H7 (cell line): ENCODE data around the gene CLEC4F. TPM values are rescaled to one million over a fixed set of nuclear protein-coding genes. Genes with fewer than 3 reads are reported as not detected.

Experiments used
- DNase-seq: peaks from one replicate; pipeline ENCODE4 v3.0.0; 2012
- H3K27me3 ChIP-seq: 2 replicates; pipeline ENCODE4 v1.6.0; 2011; ENCODE audit warnings: mild to moderate bottlenecking, low read length; ENCODE audit not compliant: control insufficient read depth, insufficient read depth
- H3K36me3 ChIP-seq: replicated peaks from 2 replicates; pipeline ENCODE4 v1.5.1; 2011; ENCODE audit warnings: low read length; ENCODE audit not compliant: control insufficient read depth, insufficient read depth
- H3K4me3 ChIP-seq: 2 replicates; pipeline ENCODE4 v1.5.1; 2011; ENCODE audit warnings: low read depth, mild to moderate bottlenecking, control low read depth, low read length, moderate library complexity; ENCODE audit not compliant: insufficient read depth
- total RNA-seq: library from RNA; depleted of rRNA; stranded (reverse); fragments of >200 nt; shearing (Covaris generic); gene quantifications from 2 replicates; pipeline ENCODE4 v1.2.3, GENCODE V29; 2014; rRNA removed

The CLEC4F gene
- total RNA-seq, 1 experiment from 2014 or later: not detected

DNA sequence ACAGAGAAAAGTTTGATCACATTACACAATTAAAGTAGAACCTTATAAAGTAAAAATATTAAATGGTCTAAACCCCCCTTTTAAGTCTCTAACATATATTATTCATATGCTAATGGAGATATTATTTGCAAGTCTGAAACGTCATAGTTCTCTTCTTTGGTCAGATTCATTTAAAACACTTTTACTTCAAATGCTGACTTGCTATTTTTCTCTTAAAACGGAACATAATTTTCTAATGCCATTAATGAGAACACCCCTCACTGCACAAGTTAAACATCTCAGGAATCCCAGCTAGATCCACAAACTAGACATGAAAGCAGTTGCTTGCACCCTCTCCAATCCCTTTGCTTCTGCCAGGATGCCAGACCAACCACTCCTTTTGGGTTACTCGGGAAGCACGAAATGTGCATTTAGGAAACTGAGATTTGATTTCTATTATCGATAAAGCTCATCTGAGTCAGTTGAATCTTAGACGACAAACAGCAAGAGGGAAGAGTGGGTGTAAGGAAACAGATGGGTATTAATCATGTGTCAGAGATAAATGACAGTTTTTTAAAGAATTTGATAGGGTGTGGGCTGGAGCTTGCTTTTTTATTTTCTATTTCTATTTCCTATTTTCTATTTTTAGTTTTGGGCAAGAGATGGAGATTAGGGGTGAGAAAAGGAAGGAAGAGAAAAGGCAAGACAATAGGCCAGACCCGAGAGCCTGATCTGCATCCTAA, 53.9 kb downstream of the CLEC4F start:
- DNase-seq: no peak
- Histone ChIP-seq H3K27me3 (no peaks in the 10 kb centered on the region; the same call in 1 of the 2 replicates), H3K36me3 (no peaks in the 10 kb centered on the region), H3K4me3 (peak overlapping the region; percentile 84)

DNA sequence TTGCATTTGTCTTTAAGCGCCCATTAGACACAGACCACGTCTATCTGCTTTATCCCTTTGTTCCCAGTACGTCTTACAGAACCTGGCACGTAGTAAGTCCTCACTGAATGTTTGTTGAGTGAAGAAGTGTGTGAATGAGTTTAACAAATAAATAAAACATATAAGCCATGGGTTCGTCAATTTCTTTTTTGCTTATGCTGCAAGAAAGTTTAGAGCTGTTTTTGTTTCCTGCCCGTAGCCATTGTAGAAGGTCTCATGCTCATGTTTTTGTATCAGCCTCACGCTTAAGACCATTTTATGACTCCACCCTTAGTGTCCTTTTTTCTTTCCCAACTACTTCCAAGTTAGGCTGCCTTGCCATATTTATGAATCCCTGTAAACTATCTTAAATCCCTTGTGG, 54.9 kb downstream of the CLEC4F start:
- no peaks in the 10 kb centered on the region; the same call in 1 of the 2 replicates for H3K27me3 ChIP-seq
- H3K36me3 ChIP-seq: no peaks in the 10 kb centered on the region
- DNase-seq: no peak
- H3K4me3 ChIP-seq: no peak overlapping the region

DNA sequence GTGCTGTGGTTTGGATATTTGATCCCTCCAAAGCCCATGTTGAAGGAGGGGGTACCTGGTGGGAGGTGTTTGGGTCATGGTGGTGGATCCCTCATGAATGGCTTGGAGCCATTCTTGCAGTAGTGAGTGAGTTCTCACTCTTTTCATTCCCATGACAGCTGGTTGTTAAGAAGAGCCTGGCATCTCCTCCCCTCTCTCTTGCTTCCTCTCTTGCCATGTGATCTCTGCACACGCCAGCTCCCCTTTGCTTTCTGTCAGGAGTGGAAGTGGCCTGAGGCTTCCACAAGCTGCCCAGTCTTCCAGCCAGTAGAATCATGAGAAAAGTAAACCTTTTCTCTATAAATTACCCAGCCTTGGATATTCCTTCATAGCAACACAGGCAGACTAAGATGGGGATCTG, 61.0 kb downstream of the CLEC4F start:
- Histone ChIP-seq H3K36me3 (no peaks in the 10 kb centered on the region; the same call in 1 of the 2 replicates), H3K4me3 (no peak overlapping the region), H3K27me3 (no peaks in the 10 kb centered on the region)
- DNase-seq: no peak

Other genes starting within 250 kb of the CLEC4F start
- gene ADD2, start 52.4 kb downstream of the CLEC4F start, total RNA-seq: 63.9 and 79.4 TPM in 2 replicates
- not detected in 2 replicates for gene FIGLA, start 30.0 kb downstream of the CLEC4F start, total RNA-seq
- gene CD207, start 15.2 kb upstream of the CLEC4F start, total RNA-seq: not detected in 2 replicates
- not detected in 2 replicates for gene VAX2, start 80.0 kb upstream of the CLEC4F start, total RNA-seq
- 0.14 TPM in 1 of 2 replicates, not detected in the other for gene ATP6V1B1, start 115.3 kb upstream of the CLEC4F start, total RNA-seq
- gene ANKRD53, start 158.0 kb upstream of the CLEC4F start, total RNA-seq: not detected in 2 replicates
- 13.4 and 13.5 TPM in 2 replicates for gene TEX261, start 174.3 kb upstream of the CLEC4F start, total RNA-seq
- gene NAGK, start 248.0 kb upstream of the CLEC4F start, total RNA-seq: 40.9 and 51.7 TPM in 2 replicates